Cardiac septum (tissue), 1 donor: ENCODE data around the gene CST7. TPM values are rescaled to one million over a fixed set of nuclear protein-coding genes. Genes with fewer than 3 reads are reported as not detected.
"Not testable (repeated sequence)": the region's sequence is repeated elsewhere in the genome, so short reads cannot be mapped to it uniquely, and the experiment has no call there.

Source experiments
- DNase-seq: peaks from one replicate; pipeline ENCODE4 v3.0.0-alpha.2; 2020; ENCODE audit warnings: low spot score
- intact Hi-C: fragments of 100-400 bp; cut with DNase I; formaldehyde crosslinking; loops from one replicate; pipeline ENCODE4 v1.14.0; 2022
- total RNA-seq: library from RNA; stranded (reverse); fragmentation: NEBNext Ultra II Directional; extraction: Animal tissue kit (Norgen Biotek cat#: 25700); gene quantifications from one replicate; pipeline ENCODE4 v1.2.1, GENCODE V29; 2021
- donor health status: DM: no; HTN: no; CAD: no.

Gene CST7
- total RNA-seq, 1 donor from 2014 or later = 1.6 TPM

- not testable (repeated sequence) for DNase-seq
- intact Hi-C loops = loop anchor here (5.0 to 10.0 kb wide), 2 partner anchors 757 to 985 kb away; no protein-coding TSS in a partner anchor
Measured at GRCh38 chr20:24919665-24920064, 29.4 kb upstream of the CST7 start.

- DNase-seq, intact Hi-C loops: not testable (repeated sequence)
Measured at GRCh38 chr20:24920706-24921105, 28.4 kb upstream of the CST7 start.

GRCh38 chr20:24929259-24929658 lies 19.8 kb upstream of the CST7 start:
- intact Hi-C loops, DNase-seq: not testable (repeated sequence)

GRCh38 chr20:24929867-24930723 lies 19.0 kb upstream of the CST7 start:
- intact Hi-C loops, DNase-seq: not testable (repeated sequence)

- intact Hi-C loops, DNase-seq: not testable (repeated sequence)
Measured at GRCh38 chr20:24930724-24931688, 18.1 kb upstream of the CST7 start.

GRCh38 chr20:24931893-24932292 lies 17.2 kb upstream of the CST7 start:
- DNase-seq, intact Hi-C loops: not testable (repeated sequence)

- intact Hi-C loops = no loop called here
- no peak for DNase-seq
Measured at GRCh38 chr20:24933266-24933908, 15.7 kb upstream of the CST7 start.

- no peak for DNase-seq
- intact Hi-C loops = no loop called here
Measured at GRCh38 chr20:24934101-24934661, 14.9 kb upstream of the CST7 start.

GRCh38 chr20:24934716-24935115 lies 14.4 kb upstream of the CST7 start:
- DNase-seq = no peak
- intact Hi-C loops = no loop called here

GRCh38 chr20:24935140-24935539 lies 13.9 kb upstream of the CST7 start:
- no peak for DNase-seq
- intact Hi-C loops = no loop called here

GRCh38 chr20:24935766-24936525 lies 13.1 kb upstream of the CST7 start:
- no peak for DNase-seq
- intact Hi-C loops = no loop called here

- intact Hi-C loops = no loop called here
- DNase-seq = no peak
Measured at GRCh38 chr20:24936526-24937407, 12.3 kb upstream of the CST7 start.

- DNase-seq = no peak
- intact Hi-C loops = no loop called here
Measured at GRCh38 chr20:24937579-24937978, 11.5 kb upstream of the CST7 start.

GRCh38 chr20:24938498-24938897 lies 10.6 kb upstream of the CST7 start:
- intact Hi-C loops = no loop called here
- DNase-seq = no peak

GRCh38 chr20:24939036-24939435 lies 10.0 kb upstream of the CST7 start:
- no peak for DNase-seq
- intact Hi-C loops = no loop called here

- DNase-seq = no peak
- intact Hi-C loops = no loop called here
Measured at GRCh38 chr20:24942679-24943078, 6.4 kb upstream of the CST7 start.

- DNase-seq = no peak
- intact Hi-C loops = no loop called here
Measured at GRCh38 chr20:24943196-24943595, 5.9 kb upstream of the CST7 start.

GRCh38 chr20:24943731-24944130 lies 5.3 kb upstream of the CST7 start:
- intact Hi-C loops = no loop called here
- DNase-seq = no peak
